ENCODE data around the gene VPS25.

VPS25 gene

DNA sequence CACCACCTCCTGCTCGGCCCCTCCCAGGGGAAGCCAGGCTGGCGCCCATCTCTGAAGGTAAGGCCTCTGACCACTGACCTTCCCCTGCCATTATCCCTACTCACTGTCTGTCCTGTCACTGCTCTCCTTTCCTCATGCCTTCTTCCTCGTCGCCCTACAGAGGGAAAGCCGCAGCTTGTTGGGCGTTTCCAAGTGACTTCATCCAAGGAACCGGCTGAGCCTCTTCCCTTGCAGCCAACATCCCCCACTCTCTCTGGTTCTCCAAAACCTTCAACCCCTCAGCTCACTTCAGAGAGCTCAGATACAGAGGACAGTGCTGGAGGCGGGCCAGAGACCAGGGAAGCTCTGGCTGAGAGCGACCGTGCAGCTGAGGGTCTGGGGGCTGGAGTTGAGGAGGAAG is 22.2 kb downstream of the VPS25 start:
- no peak for DNase-seq (ENCODE audit: low read depth, low spot score)

GRCh38 chr17:42796066-42796758 is 23.0 kb downstream of the VPS25 start:
- DNase-seq (ENCODE audit: low read depth, low spot score): no peak

DNA sequence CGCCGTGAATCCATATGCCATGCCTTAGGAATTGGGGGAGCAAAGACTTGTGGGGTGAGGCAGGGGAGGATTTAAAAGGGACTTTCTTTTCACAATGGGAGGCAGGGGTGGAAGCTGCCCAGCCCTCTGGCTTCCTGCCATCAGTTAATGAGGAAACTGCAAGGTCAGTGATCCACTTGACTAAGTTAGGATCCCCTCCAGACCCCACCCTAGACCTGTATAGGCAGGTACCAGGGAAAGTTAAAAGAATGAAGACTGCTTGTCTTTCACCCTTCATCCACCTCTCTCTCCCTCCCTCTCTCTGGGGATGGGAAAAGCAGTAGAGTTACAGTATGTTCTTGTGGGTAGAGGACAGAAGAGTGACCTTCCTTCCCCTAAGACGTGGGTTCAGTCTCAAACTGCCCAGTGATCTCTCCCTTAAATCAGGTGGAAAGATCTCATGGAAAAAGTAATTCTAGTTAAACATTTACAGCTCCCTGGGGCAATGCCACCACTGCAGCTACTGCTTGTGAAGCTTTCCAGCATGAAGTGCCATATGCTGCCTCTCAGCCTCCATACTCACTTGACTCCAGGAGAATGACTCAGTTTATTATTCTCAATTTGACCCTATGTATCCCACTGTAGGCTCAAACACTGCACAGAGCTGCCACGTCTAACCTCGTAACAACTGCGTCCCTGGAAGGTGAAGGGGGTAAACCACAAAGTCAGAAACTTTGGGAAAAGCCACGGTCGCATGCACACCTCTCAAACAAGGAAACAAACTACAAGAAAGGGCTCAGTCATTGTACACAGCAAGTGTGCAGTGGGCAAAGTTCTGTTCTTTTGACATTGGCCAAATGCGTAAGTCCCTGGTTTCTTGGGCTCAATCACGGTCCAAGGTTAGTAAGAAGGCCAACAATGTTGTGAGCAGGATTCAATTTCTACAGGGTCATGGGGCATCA is 24.1 kb downstream of the VPS25 start:
- DNase-seq (ENCODE audit: low read depth, low spot score): no peak

DNA sequence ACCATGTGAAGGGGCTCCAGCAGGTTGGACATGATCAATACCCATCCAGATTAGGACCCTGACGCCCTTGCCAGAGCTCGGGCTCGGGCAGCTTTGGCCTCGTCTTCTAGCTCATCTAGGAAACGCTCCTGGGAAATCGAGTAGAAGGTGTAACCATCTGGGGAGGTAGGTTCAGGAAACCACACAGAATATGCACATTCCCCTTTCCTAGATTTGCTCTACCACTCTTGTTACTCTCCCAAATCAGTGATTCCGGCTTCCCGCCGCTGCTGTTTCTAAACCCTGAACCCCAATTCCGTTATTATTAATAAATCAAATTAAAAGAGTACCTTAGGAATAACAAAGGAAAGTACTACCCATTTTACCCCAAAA is 24.7 kb downstream of the VPS25 start:
- DNase-seq (ENCODE audit: low read depth, low spot score): no peak

- peak; percentile 49 for DNase-seq (ENCODE audit: low read depth, low spot score)
Observed at GRCh38 chr17:42798383-42799380, 25.4 kb downstream of the VPS25 start, which contains the start of the genes CNTD1 and COA3. TSS of gene CNTD1 (plus strand) at chr17:42798861. CDS start at chr17:42799068, 207 bp downstream. TSS of gene COA3 (minus strand) at chr17:42798704. CDS start at chr17:42798681, 23 bp downstream.

DNA sequence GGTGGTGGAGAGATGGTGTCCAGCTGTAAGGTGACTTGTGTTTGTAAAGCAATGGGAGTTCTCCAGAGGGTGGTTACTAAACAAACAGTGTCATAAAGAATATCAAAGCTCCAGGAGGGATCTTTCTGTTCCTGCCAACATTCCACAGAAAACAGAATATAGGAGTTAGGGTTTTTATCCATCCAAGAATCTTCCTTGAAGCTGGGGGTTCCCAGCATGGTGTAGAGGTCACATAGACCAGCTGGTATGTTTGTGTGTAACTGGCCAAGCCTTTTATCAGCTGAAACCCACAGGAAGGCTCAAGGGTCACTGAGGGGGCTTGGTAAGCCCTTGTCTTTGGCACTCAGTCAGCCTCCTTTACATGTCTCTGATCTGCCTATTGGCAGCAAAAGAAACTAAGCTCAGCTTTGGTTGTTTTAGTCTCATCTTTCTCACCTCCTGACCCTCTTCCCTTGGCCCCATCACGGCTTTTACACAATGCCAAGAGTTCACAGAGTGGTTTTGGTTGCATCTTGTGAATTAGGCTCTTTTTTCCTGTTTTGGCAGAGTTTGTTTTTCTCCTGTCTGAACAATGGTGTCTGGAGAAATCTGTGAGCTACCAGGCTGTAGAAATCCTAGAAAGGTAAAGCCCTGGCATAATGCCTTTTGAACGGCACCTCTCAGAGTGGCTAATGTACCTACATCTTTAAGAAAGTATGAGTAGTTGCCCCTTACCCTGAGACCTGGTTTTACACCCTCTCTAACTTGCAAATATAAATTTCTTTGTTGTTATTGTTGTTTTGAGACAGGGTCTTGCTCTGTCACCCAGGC is 30.0 kb downstream of the VPS25 start:
- DNase-seq (ENCODE audit: low read depth, low spot score): peak; percentile 99

DNA sequence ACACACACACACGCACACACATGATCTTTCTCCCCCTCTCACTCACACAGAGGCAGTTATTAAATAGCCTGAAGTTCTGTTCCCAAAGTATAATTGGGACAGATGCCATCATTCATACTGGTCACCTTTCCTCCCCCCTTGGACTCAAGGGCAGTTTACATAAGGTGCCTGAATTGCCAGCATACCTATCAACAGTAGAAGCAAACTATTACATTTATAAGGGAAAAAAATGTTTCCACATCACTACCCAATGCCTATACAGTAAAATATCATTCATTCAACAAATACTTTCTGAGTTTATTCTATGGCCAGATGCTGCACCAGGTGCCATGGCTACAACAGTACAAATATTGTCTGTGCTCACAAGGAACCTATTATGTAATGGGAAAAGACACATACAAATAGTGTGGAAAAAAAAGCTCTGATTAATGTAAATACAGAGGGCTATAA is 31.7 kb downstream of the VPS25 start:
- DNase-seq (ENCODE audit: low read depth, low spot score): no peak

- DNase-seq (ENCODE audit: low read depth, low spot score): no peak
Observed at GRCh38 chr17:42806249-42806648, 33.0 kb downstream of the VPS25 start.

- DNase-seq (ENCODE audit: low read depth, low spot score): no peak
Observed at GRCh38 chr17:42809250-42809649, 36.0 kb downstream of the VPS25 start.

DNA sequence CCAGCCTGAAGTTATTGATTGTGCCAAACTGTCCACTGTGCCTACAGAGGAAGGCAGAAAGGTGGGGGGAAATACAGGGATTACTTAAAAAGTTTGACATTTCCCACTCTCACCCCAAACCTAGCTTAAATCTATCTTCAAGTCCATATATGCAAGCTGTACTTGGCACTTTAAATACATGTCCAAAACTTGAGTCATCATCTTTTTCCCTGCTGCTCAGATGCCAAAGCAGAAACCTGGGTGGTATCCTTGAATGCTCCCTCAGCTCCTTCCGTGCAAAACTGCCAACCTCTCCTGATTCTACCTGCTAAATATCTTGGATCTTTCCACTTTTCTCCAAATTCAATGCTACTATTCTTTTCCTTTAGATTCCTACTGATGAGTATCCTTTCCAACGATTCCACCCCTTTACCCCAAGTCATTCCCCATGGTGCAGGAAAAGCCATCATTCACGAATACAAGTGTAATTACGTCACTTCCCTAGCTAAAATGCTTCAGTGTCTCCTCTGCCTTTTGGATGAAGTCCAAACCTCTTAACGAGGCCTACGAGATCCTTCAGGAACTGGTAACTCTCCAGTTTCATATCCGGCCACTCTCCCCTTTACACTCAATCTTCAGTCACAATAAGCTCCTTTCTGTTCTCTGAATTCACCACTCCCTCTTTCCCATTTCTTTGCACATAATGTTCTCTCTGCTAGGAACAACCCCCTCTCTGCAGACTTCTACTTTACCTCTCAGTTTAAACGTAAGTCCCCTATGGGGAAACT is 41.6 kb downstream of the VPS25 start:
- no peak for DNase-seq (ENCODE audit: low read depth, low spot score)

DNA sequence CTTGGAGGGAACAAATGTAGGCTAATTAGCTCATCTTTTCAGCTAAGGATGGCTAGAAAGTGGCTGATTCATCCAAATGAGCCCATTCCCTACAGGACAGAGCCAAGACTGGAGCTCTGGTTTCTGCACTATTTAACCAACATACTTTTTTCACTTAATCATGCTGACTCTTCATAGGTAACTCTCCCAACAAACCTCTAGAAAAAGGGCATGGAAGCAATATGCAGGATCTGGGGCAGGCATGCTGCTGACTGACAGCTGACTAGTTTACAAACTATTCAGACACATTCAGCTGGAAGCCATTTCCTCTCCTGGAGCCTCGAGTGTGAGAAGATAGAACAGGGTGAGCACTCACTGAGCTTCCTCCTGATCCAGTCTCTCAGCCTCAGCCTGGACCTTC is 44.6 kb downstream of the VPS25 start:
- DNase-seq (ENCODE audit: low read depth, low spot score): no peak

DNA sequence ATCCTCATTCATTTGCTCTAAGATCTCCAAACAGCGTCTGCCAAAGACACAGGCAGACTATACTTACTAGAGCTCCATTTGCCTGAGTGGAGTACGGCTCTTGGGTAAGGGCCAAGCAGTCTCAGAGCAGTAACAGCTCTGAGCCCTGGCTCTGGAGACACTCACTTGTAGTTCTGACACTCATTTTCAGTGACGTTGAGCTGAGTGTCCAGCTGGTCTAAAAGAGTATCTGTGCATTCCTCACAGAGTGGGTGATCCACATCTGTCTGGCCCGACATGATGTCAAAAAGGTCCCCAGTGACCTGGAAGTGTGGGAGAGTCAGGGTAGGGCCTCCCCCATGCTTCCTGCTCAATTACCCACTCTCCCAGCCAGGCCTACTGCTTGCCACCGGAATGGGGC is 45.1 kb downstream of the VPS25 start:
- DNase-seq (ENCODE audit: low read depth, low spot score): no peak

DNA sequence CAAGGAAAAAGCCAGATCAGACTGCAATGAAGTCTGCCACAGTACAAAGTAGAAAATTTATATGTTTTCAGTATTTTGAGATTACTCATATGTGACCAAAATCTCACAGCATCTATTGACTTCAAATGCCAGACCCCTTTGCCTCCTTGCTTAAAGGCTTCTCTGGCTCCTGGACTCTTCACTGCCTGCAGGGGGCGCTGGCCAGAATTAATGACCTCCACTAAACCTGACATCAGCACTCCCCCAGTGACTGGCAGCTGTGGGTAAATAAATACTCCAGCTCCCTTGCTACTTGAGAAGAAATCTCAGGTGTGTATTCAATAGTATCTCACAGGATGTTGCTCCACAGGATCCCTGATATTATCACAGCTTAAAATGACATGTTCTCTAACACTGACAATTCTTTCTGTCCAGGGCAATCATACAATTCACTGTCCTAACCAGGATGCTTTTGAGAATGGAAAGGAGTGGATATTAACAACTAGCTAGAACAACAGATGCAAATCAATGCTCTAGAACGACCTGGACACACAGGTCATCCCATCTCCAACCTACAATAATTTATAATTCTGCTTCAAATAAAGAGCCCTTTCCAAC is 46.8 kb downstream of the VPS25 start:
- DNase-seq (ENCODE audit: low read depth, low spot score): no peak

GRCh38 chr17:42821176-42821575 is 47.9 kb downstream of the VPS25 start:
- no peak for DNase-seq (ENCODE audit: low read depth, low spot score)

- DNase-seq (ENCODE audit: low read depth, low spot score): no peak
Observed at GRCh38 chr17:42827472-42827871, 54.2 kb downstream of the VPS25 start.
